MV-4-11 (cell line): ENCODE results near the gene XPR1.

ENCODE experiments used
- DNase-seq: peaks from one replicate; lab custom pipeline; 2025; lab: John Stamatoyannopoulos, UW

Gene XPR1

GRCh38 chr1:180916771-180917170, 284.9 kb downstream of the XPR1 start:
- no peak for DNase-seq

GRCh38 chr1:180917306-180918065, 285.7 kb downstream of the XPR1 start:
- no peak for DNase-seq

GRCh38 chr1:180918519-180918918, 286.7 kb downstream of the XPR1 start:
- no peak for DNase-seq

GRCh38 chr1:180919183-180919700, 287.4 kb downstream of the XPR1 start:
- DNase-seq = no peak

- DNase-seq = no peak
These were observed 288.4 kb downstream of the XPR1 start for GRCh38 chr1:180920193-180920592.

- DNase-seq = no peak
These were observed 288.9 kb downstream of the XPR1 start for GRCh38 chr1:180920702-180921101.

GRCh38 chr1:180921386-180921785, 289.6 kb downstream of the XPR1 start:
- no peak for DNase-seq

- no peak for DNase-seq
These were observed 290.2 kb downstream of the XPR1 start for GRCh38 chr1:180921891-180922630.

GRCh38 chr1:180922631-180923015, 290.8 kb downstream of the XPR1 start:
- no peak for DNase-seq

- DNase-seq = peak; percentile 58
These were observed 291.4 kb downstream of the XPR1 start for GRCh38 chr1:180923021-180923841.

GRCh38 chr1:180923887-180924286, 292.1 kb downstream of the XPR1 start:
- DNase-seq = no peak

GRCh38 chr1:180924939-180925338, 293.1 kb downstream of the XPR1 start:
- DNase-seq = no peak

GRCh38 chr1:180925471-180926051, 293.7 kb downstream of the XPR1 start:
- DNase-seq = no peak

- peak; percentile 55 for DNase-seq
These were observed 294.6 kb downstream of the XPR1 start for GRCh38 chr1:180926164-180926981.

- no peak for DNase-seq
These were observed 295.5 kb downstream of the XPR1 start for GRCh38 chr1:180927348-180927747.

GRCh38 chr1:180927841-180928240, 296.0 kb downstream of the XPR1 start:
- no peak for DNase-seq

GRCh38 chr1:180928331-180929230, 296.8 kb downstream of the XPR1 start:
- DNase-seq = no peak

- no peak for DNase-seq
These were observed 297.6 kb downstream of the XPR1 start for GRCh38 chr1:180929389-180929788.

- DNase-seq = no peak
These were observed 298.9 kb downstream of the XPR1 start for GRCh38 chr1:180930687-180931086.

- DNase-seq = no peak
These were observed 299.7 kb downstream of the XPR1 start for GRCh38 chr1:180931529-180931928.
